IMR-90 (cell line): ENCODE measurements around the gene SRD5A1. TPM values are rescaled to one million over a fixed set of nuclear protein-coding genes. Genes with fewer than 3 reads are reported as not detected.

Source experiments
- ATAC-seq: fragments of 200-7000 bp; cut with Tn5 transposase; 2 replicates; pipeline ENCODE4 v1.9.1; 2020; ENCODE audit warnings: low read depth, mild to moderate bottlenecking, moderate library complexity
- BruUV-seq: library from RNA; stranded (reverse); fragments of 400-500 nt; replicated peaks from 2 replicates; lab custom pipeline; 2021; lab: Mats Ljungman, UMichigan
- CTCF ChIA-PET: fragments of 300-600 bp; formaldehyde crosslinking; extraction: SDS; loops from one replicate; lab custom pipeline; 2021; ENCODE audit warnings: antibody characterized with exemption; lab: Yijun Ruan, JAX
- POLR2A ChIA-PET: fragments of 300-600 bp; sonication (Branson Sonifier 250); formaldehyde crosslinking; loops from one replicate; lab custom pipeline; 2022; ENCODE audit warnings: antibody characterized with exemption; ENCODE audit not compliant: unreplicated experiment; lab: Charles Lee
- DNase-seq: peaks from one replicate; pipeline ENCODE4 v3.0.0; 2013
- H2AFZ ChIP-seq: replicated peaks from 2 replicates; pipeline ENCODE3; 2013; ENCODE audit warnings: low read length, mild to moderate bottlenecking; ENCODE audit not compliant: poor library complexity
- H2AK5ac ChIP-seq: 2 replicates; pipeline ENCODE4 v1.6.1; 2013; ENCODE audit warnings: low read depth, low read length, inconsistent platforms
- H2AK9ac ChIP-seq: replicated peaks from 2 replicates; pipeline ENCODE3; 2013; ENCODE audit warnings: mild to moderate bottlenecking, low read depth, low read length, moderate library complexity; ENCODE audit not compliant: poor library complexity
- H2BK120ac ChIP-seq: 2 replicates; pipeline ENCODE4 v1.6.1; 2013; ENCODE audit warnings: low read depth, low read length, inconsistent platforms
- H2BK15ac ChIP-seq: 3 replicates; pipeline ENCODE4 v1.6.1; 2013; ENCODE audit warnings: low read depth, low read length, inconsistent platforms
- H2BK20ac ChIP-seq: 2 replicates; pipeline ENCODE4 v1.6.1; 2013; ENCODE audit warnings: low read depth, mild to moderate bottlenecking, inconsistent platforms, low read length, moderate library complexity
- H2BK5ac ChIP-seq: 2 replicates; pipeline ENCODE4 v1.6.1; 2013; ENCODE audit warnings: mild to moderate bottlenecking, low read depth, low read length, inconsistent platforms; ENCODE audit not compliant: poor library complexity, severe bottlenecking
- H3K14ac ChIP-seq: replicated peaks from 2 replicates; pipeline ENCODE4 v1.6.1; 2013; ENCODE audit warnings: low read depth, low read length, inconsistent platforms
- H3K18ac ChIP-seq: 2 replicates; pipeline ENCODE4 v1.6.1; 2013; ENCODE audit warnings: low read depth, low read length, control low read depth
- H3K23ac ChIP-seq: 2 replicates; pipeline ENCODE4 v1.6.1; 2013; ENCODE audit warnings: low read depth, low read length, inconsistent platforms
- H3K27ac ChIP-seq: 2 replicates; pipeline ENCODE4 v1.5.1; 2013; ENCODE audit warnings: mild to moderate bottlenecking, control low read depth, low read length; ENCODE audit not compliant: insufficient read depth
- H3K27me3 ChIP-seq: 2 replicates; pipeline ENCODE4 v1.6.1; 2013; ENCODE audit warnings: low read length; ENCODE audit not compliant: control insufficient read depth, insufficient read depth
- H3K36me3 ChIP-seq: 2 replicates; pipeline ENCODE4 v1.6.1; 2013; ENCODE audit warnings: low read length, mixed read lengths; ENCODE audit not compliant: control insufficient read depth, insufficient read depth
- H3K4ac ChIP-seq: 2 replicates; pipeline ENCODE4 v1.6.1; 2013; ENCODE audit warnings: low read depth, low read length, inconsistent platforms
- H3K4me1 ChIP-seq: 2 replicates; pipeline ENCODE4 v1.6.1; 2013; ENCODE audit warnings: low read length, mixed read lengths; ENCODE audit not compliant: control insufficient read depth, insufficient read depth
- H3K4me2 ChIP-seq: 2 replicates; pipeline ENCODE4 v1.6.1; 2013; ENCODE audit warnings: low read depth, mild to moderate bottlenecking, control low read depth, low read length, moderate library complexity
- H3K4me3 ChIP-seq: 2 replicates; pipeline ENCODE4 v1.5.1; 2013; ENCODE audit warnings: low read depth, mild to moderate bottlenecking, control low read depth, low read length, moderate library complexity; ENCODE audit not compliant: insufficient read depth
- H3K56ac ChIP-seq: 2 replicates; pipeline ENCODE4 v1.6.1; 2013; ENCODE audit warnings: low read length, inconsistent platforms; ENCODE audit not compliant: insufficient read depth; ENCODE audit errors: extremely low read depth
- H3K79me1 ChIP-seq, 2 experiments: 2 replicates each; pipeline ENCODE4 v1.6.1; 2013; ENCODE audit warnings: low read length in 2 of 2, inconsistent platforms in 1 of 2, low read depth in 1 of 2
- H3K9ac ChIP-seq: 2 replicates; pipeline ENCODE4 v1.6.1; 2013; ENCODE audit warnings: low read depth, low read length, control low read depth
- H3K9me1 ChIP-seq: 2 replicates; pipeline ENCODE4 v1.6.1; 2013; ENCODE audit warnings: low read length, inconsistent platforms; ENCODE audit not compliant: insufficient read depth
- H3K9me3 ChIP-seq: 2 replicates; pipeline ENCODE4 v1.6.1; 2013; ENCODE audit warnings: low read length; ENCODE audit not compliant: control insufficient read depth, insufficient read depth
- H4K20me1 ChIP-seq: 2 replicates; pipeline ENCODE4 v1.6.1; 2013; ENCODE audit warnings: low read length, inconsistent platforms; ENCODE audit not compliant: insufficient read depth
- H4K5ac ChIP-seq: 2 replicates; pipeline ENCODE4 v1.6.1; 2013; ENCODE audit warnings: mild to moderate bottlenecking, low read depth, low read length, control low read depth
- H4K8ac ChIP-seq, 2 experiments: 2 replicates each; pipeline ENCODE4 v1.6.1; 2013; ENCODE audit warnings: low read depth in 2 of 2, low read length in 2 of 2, control low read depth in 1 of 2, inconsistent platforms in 1 of 2
- H4K91ac ChIP-seq: 2 replicates; pipeline ENCODE4 v1.6.1; 2013; ENCODE audit warnings: low read depth, low read length, inconsistent platforms; ENCODE audit not compliant: insufficient read depth
- BHLHE40 ChIP-seq: fragments of 150-350 bp; IDR thresholded peaks from 2 replicates; pipeline ENCODE4 v1.6.1; 2016; ENCODE audit warnings: mild to moderate bottlenecking, low read depth, low read length
- CHD1 ChIP-seq: IDR thresholded peaks from 2 replicates; pipeline ENCODE4 v1.6.1; 2012; ENCODE audit warnings: low read depth, low read length, improper control_type of control experiment
- FOS ChIP-seq: fragments of 150-350 bp; IDR thresholded peaks from 2 replicates; pipeline ENCODE4 v1.6.1; 2016; ENCODE audit warnings: low read depth, low read length
- MAZ ChIP-seq: IDR thresholded peaks from 2 replicates; pipeline ENCODE4 v1.6.1; 2012; ENCODE audit warnings: low read depth, mild to moderate bottlenecking, low read length, improper control_type of control experiment, moderate library complexity, borderline replicate concordance
- WGBS, 2 experiments: methylation state at CpG; one replicate each; pipeline versions ENCODE4 v1.1.5 to v1.1.7; 2013; ENCODE audit warnings: missing lambda C conversion rate in 2 of 2; ENCODE audit not compliant: insufficient read length in 1 of 2; ENCODE audit errors: extremely low coverage in 2 of 2; 5-methylcytosine and 5-hydroxymethylcytosine counted together
- dilution Hi-C: fragments of 300-500 bp; cut with HindIII; formaldehyde crosslinking; loops from one replicate; pipeline ENCODE4 v1.14.3; 2018; ENCODE audit warnings: low sequenced_read_pairs; ENCODE audit not compliant: unreplicated experiment
- in situ Hi-C: fragments of 300-500 bp; cut with MboI; formaldehyde crosslinking; loops from 3 replicates; pipeline ENCODE4 v1.14.3; 2019; ENCODE audit warnings: low sequenced_read_pairs, inconsistent platforms, mixed read lengths
- intact Hi-C: fragments of 100-400 bp; cut with micrococcal nuclease; formaldehyde crosslinking; loops from 2 replicates; pipeline ENCODE4 v1.10.0; 2022
- polyA plus RNA-seq, 3 experiments: library from polyadenylated mRNA; depleted of rRNA; stranded (reverse); fragments of >200 nt; gene quantifications; 2 replicates each; pipeline ENCODE4 v1.2.3, GENCODE V29; 2012; ENCODE audit warnings: low replicate concordance in 1 of 3
- total RNA-seq: library from RNA; depleted of rRNA; stranded (reverse); fragments of >200 nt; gene quantifications from 2 replicates; pipeline ENCODE4 v1.2.3, GENCODE V29; 2012

The SRD5A1 gene
- total and polyA plus RNA-seq, 2 of the 4 experiments (the other 2 are of a cell fraction): 6.3 to 18.2 TPM

GRCh38 chr5:6602441-6602840 is 30.8 kb upstream of the SRD5A1 start:
- Histone ChIP-seq H3K14ac (no peak overlapping the region), H3K18ac (no peak overlapping the region), H2BK15ac (no peak overlapping the region), H2AK5ac (no peak overlapping the region), H3K27ac (no peak overlapping the region), H3K79me1 (peaks cover 5 to 10% of the 10 kb centered on the region in 2 experiments; a peak in 3 of 4 replicates), H3K4me2 (no peak overlapping the region), H4K91ac (no peak overlapping the region), H2BK20ac (no peak overlapping the region), H3K27me3 (no peaks in the 10 kb centered on the region), H4K20me1 (peaks cover 3% of the 10 kb centered on the region), H2BK5ac (no peak overlapping the region), H2BK120ac (no peak overlapping the region), H4K8ac (no peak overlapping the region), H3K23ac (no peak overlapping the region), H3K9me3 (no peaks in the 10 kb centered on the region), H2AK9ac (no peak overlapping the region), H3K4me1 (no peaks in the 10 kb centered on the region; the same call in 1 of the 2 replicates), H3K56ac (no peak overlapping the region), H3K9me1 (no peaks in the 10 kb centered on the region; the same call in 1 of the 2 replicates), H3K4me3 (no peak overlapping the region), H3K4ac (no peak overlapping the region), H2AFZ (no peak overlapping the region), H4K5ac (no peak overlapping the region), H3K36me3 (peaks cover 62% of the 10 kb centered on the region), H3K9ac (no peak overlapping the region)
- TF ChIP-seq FOS (no peak), MAZ (no peak), CHD1 (no peak), BHLHE40 (no peak)
- intact Hi-C loops: loop anchor here (10.0 kb wide), 1 partner anchor 228 kb away; the partner anchor contains the start of gene MED10
- CTCF ChIA-PET: no interaction called here
- ATAC-seq (no peak), DNase-seq (no peak)
- in situ Hi-C loops: no loop called here
- no TSS peak for BruUV-seq
- dilution Hi-C loops: no loop called here
- POLR2A ChIA-PET: no interaction called here
- no CpG with 5 or more reads among the region's 7 CpGs for WGBS, 2 experiments
